ENCODE data around the gene WWC2.

DNA sequence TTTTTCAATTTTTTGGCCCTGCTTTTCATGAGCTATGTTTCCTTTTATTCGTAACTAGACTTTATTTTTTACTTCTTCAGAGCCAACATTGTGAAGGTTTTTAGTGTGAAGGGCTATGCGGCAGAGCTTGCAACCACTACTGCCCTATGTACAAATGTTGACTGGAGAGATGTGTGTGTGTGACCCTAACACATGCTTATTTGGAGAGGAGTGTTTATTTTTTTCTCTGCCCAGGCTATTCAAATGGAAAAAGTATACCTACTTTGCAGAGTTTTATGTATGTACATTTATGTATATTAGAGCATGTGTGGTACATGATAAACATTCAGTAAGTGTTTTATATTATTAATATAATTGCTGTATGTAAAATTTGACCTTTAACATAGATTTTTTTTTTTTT lies 86.5 kb downstream of the WWC2 start:
- no peak for TF ChIP-seq CTCF (conservative IDR thresholded peaks at IDR 0.05; ENCODE audit: low read depth, low read length)
- no peak for TF ChIP-seq EZH2 (IDR thresholded peaks at IDR 0.05; ENCODE audit: borderline replicate concordance, low read depth, low read length, poor library complexity, severe bottlenecking)
